ENCODE measurements around the gene ZPR1. TPM values are rescaled to one million over a fixed set of nuclear protein-coding genes. Genes with fewer than 3 reads are reported as not detected.

The ZPR1 gene
- total RNA-seq, 1 donor from 2014 or later, result 33.4 TPM

- Mint-ChIP-seq H3K4me3 (ENCODE audit: unreplicated experiment) (no peak overlapping the region), H3K27ac (ENCODE audit: unreplicated experiment) (no peak overlapping the region), H3K27me3 (ENCODE audit: unreplicated experiment) (peaks cover 3% of the 10 kb centered on the region), H3K4me1 (ENCODE audit: unreplicated experiment) (peaks cover 16% of the 10 kb centered on the region), H3K9me3 (ENCODE audit: unreplicated experiment) (no peaks in the 10 kb centered on the region), H3K36me3 (ENCODE audit: low read depth, unreplicated experiment) (no peaks in the 10 kb centered on the region)
- TF ChIP-seq, protein P1, sequence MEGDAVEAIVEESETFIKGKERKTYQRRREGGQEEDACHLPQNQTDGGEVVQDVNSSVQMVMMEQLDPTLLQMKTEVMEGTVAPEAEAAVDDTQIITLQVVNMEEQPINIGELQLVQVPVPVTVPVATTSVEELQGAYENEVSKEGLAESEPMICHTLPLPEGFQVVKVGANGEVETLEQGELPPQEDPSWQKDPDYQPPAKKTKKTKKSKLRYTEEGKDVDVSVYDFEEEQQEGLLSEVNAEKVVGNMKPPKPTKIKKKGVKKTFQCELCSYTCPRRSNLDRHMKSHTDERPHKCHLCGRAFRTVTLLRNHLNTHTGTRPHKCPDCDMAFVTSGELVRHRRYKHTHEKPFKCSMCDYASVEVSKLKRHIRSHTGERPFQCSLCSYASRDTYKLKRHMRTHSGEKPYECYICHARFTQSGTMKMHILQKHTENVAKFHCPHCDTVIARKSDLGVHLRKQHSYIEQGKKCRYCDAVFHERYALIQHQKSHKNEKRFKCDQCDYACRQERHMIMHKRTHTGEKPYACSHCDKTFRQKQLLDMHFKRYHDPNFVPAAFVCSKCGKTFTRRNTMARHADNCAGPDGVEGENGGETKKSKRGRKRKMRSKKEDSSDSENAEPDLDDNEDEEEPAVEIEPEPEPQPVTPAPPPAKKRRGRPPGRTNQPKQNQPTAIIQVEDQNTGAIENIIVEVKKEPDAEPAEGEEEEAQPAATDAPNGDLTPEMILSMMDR (IDR thresholded peaks at IDR 0.05; ENCODE audit: unreplicated experiment), result no peak
- DNase-seq (ENCODE audit: low spot score), result no peak
These were observed 45.7 kb downstream of the ZPR1 start for GRCh38 chr11:116742104-116742503.

DNA sequence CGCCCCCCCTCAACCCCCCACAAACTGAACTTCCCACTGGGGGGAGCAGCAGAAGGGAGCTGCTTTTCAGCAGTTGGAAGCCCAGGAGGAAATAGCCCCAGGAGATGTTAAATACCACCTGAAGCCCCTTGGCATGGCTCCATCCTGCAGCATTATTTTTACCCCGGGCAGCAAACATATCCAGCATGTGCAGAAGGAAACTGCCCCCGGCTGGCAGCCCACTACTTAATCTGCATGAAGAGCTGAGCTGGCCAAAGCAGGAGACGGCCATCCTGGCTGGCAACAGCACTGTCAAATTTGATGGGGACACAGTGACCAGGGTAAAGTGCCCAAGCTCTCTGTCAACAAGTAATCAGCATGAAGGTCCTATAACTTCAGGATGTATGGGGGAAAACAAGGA is 47.1 kb downstream of the ZPR1 start:
- Mint-ChIP-seq H3K4me1 (ENCODE audit: unreplicated experiment) (peaks cover 16% of the 10 kb centered on the region), H3K36me3 (ENCODE audit: low read depth, unreplicated experiment) (no peaks in the 10 kb centered on the region), H3K4me3 (ENCODE audit: unreplicated experiment) (no peak overlapping the region), H3K9me3 (ENCODE audit: unreplicated experiment) (no peaks in the 10 kb centered on the region), H3K27me3 (ENCODE audit: unreplicated experiment) (peaks cover 3% of the 10 kb centered on the region), H3K27ac (ENCODE audit: unreplicated experiment) (peak overlapping the region; percentile 42)
- TF ChIP-seq, protein P1 (IDR thresholded peaks at IDR 0.05; ENCODE audit: unreplicated experiment), result no peak
- no peak for DNase-seq (ENCODE audit: low spot score)

DNA sequence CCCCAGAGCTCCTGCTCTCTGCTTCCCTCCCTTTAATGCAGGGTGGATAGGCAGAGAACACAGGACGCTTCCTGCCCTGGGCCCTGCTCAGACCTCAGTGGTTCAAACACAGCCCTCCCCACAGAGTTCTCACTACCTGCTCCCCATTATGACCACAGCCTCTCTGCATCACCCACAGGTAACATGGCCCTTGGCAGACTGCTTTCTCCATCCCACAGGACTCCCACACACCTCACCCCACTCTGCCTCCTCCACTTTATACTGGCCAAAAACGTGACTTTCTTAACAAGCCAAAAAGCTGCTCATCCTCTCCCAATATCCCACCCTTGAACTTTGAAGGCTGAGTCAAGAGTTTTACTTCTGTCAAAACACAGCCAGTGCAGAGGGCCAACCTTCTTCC is 48.8 kb downstream of the ZPR1 start:
- H3K27me3 Mint-ChIP-seq (ENCODE audit: unreplicated experiment), result peaks cover 3% of the 10 kb centered on the region
- DNase-seq (ENCODE audit: low spot score), result no peak
- peak overlapping the region; percentile 42 for H3K27ac Mint-ChIP-seq (ENCODE audit: unreplicated experiment)
- TF ChIP-seq, protein P1 (IDR thresholded peaks at IDR 0.05; ENCODE audit: unreplicated experiment), result no peak
- no peaks in the 10 kb centered on the region for H3K9me3 Mint-ChIP-seq (ENCODE audit: unreplicated experiment)
- peak overlapping the region; percentile 59 for H3K4me3 Mint-ChIP-seq (ENCODE audit: unreplicated experiment)
- H3K36me3 Mint-ChIP-seq (ENCODE audit: low read depth, unreplicated experiment), result no peaks in the 10 kb centered on the region
- peaks cover 18% of the 10 kb centered on the region for H3K4me1 Mint-ChIP-seq (ENCODE audit: unreplicated experiment)

DNA sequence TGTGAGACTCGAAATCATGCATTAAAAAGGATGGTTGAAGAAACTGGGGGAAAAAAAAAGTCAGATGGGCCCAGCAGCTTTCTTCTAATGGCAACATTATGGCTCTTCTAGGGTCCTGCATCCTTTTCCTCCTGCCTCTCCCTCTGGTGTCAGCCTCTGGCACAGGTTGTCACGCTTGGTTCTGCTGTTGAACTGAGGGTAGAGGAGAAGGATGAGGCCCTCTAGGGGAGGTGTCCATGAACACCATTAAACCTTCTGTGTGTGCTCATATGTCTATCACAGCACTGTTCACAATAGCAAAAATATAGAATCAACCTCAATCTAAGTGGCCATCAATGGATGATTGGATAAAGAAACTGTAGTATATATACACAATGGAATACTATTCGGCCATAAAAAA is 51.1 kb downstream of the ZPR1 start:
- H3K27me3 Mint-ChIP-seq (ENCODE audit: unreplicated experiment), result peaks cover 6% of the 10 kb centered on the region
- H3K4me1 Mint-ChIP-seq (ENCODE audit: unreplicated experiment), result peaks cover 26% of the 10 kb centered on the region
- no peak for DNase-seq (ENCODE audit: low spot score)
- no peaks in the 10 kb centered on the region for H3K9me3 Mint-ChIP-seq (ENCODE audit: unreplicated experiment)
- H3K4me3 Mint-ChIP-seq (ENCODE audit: unreplicated experiment), result no peak overlapping the region
- TF ChIP-seq, protein P1 (IDR thresholded peaks at IDR 0.05; ENCODE audit: unreplicated experiment), result no peak
- no peaks in the 10 kb centered on the region for H3K36me3 Mint-ChIP-seq (ENCODE audit: low read depth, unreplicated experiment)
- H3K27ac Mint-ChIP-seq (ENCODE audit: unreplicated experiment), result no peak overlapping the region

DNA sequence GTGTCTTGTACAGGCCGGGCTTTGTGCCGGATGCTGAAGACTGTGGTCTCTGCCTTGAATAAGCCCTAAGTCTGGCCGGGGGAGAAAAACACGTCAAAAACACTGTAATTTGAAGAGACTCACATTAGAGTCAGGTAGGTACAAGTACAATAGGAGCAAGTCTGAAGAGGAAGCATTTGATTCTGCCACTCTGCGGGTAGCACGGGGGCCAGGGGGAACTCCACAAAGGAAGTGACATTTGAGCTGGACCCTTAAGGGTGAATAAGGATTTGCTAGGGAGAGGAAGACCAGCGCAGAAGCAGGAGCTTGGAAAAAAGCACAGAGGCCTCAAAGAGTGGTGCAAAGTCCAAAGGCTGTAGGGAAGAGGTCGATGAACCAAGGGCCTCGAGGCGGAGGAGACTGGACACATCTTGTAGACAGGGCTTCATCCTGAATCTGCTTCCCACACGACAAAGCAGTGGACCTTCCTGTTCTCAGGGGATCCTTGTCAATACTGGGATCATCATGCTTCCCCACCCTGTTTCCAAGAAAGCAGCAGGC is 53.8 kb downstream of the ZPR1 start:
- H3K27me3 Mint-ChIP-seq (ENCODE audit: unreplicated experiment), result peaks cover 6% of the 10 kb centered on the region
- H3K4me1 Mint-ChIP-seq (ENCODE audit: unreplicated experiment), result peaks cover 17% of the 10 kb centered on the region
- no peaks in the 10 kb centered on the region for H3K36me3 Mint-ChIP-seq (ENCODE audit: low read depth, unreplicated experiment)
- TF ChIP-seq, protein P1 (IDR thresholded peaks at IDR 0.05; ENCODE audit: unreplicated experiment), result no peak
- no peak overlapping the region for H3K4me3 Mint-ChIP-seq (ENCODE audit: unreplicated experiment)
- H3K27ac Mint-ChIP-seq (ENCODE audit: unreplicated experiment), result peak overlapping the region; percentile 20
- H3K9me3 Mint-ChIP-seq (ENCODE audit: unreplicated experiment), result no peaks in the 10 kb centered on the region
- no peak for DNase-seq (ENCODE audit: low spot score)

Data from endothelial cell (in vitro differentiated cells).